ENCODE results near the gene OSBPL2. TPM values are rescaled to one million over a fixed set of nuclear protein-coding genes. Genes with fewer than 3 reads are reported as not detected.

OSBPL2 gene
- total RNA-seq, 1 experiment from 2014 or later, result 21.9 TPM

GRCh38 chr20:62322492-62323041, 84.2 kb downstream of the OSBPL2 start:
- no peak for DNase-seq
- peaks cover 44% of the 10 kb centered on the region for H3K36me3 ChIP-seq (replicated peaks; ENCODE audit: control insufficient read depth, insufficient read depth, low read length)
- no peak overlapping the region for H3K4me3 ChIP-seq (ENCODE audit: insufficient read depth, low read depth, low read length)
- no peaks in the 10 kb centered on the region for H3K27me3 ChIP-seq (ENCODE audit: control insufficient read depth, insufficient read depth, low read length)

- no peak for DNase-seq
- Histone ChIP-seq H3K27me3 (ENCODE audit: control insufficient read depth, insufficient read depth, low read length) (no peaks in the 10 kb centered on the region), H3K4me3 (ENCODE audit: insufficient read depth, low read depth, low read length) (no peak overlapping the region), H3K36me3 (replicated peaks; ENCODE audit: control insufficient read depth, insufficient read depth, low read length) (peaks cover 45% of the 10 kb centered on the region)
Observed at GRCh38 chr20:62323146-62323979, 85.0 kb downstream of the OSBPL2 start.

GRCh38 chr20:62323980-62324906, 85.9 kb downstream of the OSBPL2 start:
- peaks cover 48% of the 10 kb centered on the region for H3K36me3 ChIP-seq (replicated peaks; ENCODE audit: control insufficient read depth, insufficient read depth, low read length)
- no peaks in the 10 kb centered on the region for H3K27me3 ChIP-seq (ENCODE audit: control insufficient read depth, insufficient read depth, low read length)
- DNase-seq, result no peak
- no peak overlapping the region for H3K4me3 ChIP-seq (ENCODE audit: insufficient read depth, low read depth, low read length)

GRCh38 chr20:62325172-62325905, 87.0 kb downstream of the OSBPL2 start:
- Histone ChIP-seq H3K4me3 (ENCODE audit: insufficient read depth, low read depth, low read length) (no peak overlapping the region), H3K36me3 (replicated peaks; ENCODE audit: control insufficient read depth, insufficient read depth, low read length) (peaks cover 51% of the 10 kb centered on the region), H3K27me3 (ENCODE audit: control insufficient read depth, insufficient read depth, low read length) (no peaks in the 10 kb centered on the region)
- DNase-seq, result no peak

- Histone ChIP-seq H3K27me3 (ENCODE audit: control insufficient read depth, insufficient read depth, low read length) (no peaks in the 10 kb centered on the region), H3K4me3 (ENCODE audit: insufficient read depth, low read depth, low read length) (no peak overlapping the region), H3K36me3 (replicated peaks; ENCODE audit: control insufficient read depth, insufficient read depth, low read length) (peaks cover 53% of the 10 kb centered on the region)
- DNase-seq, result no peak
Observed at GRCh38 chr20:62326559-62326958, 88.2 kb downstream of the OSBPL2 start.

GRCh38 chr20:62326959-62327725, 88.8 kb downstream of the OSBPL2 start:
- H3K36me3 ChIP-seq (replicated peaks; ENCODE audit: control insufficient read depth, insufficient read depth, low read length), result peaks cover 54% of the 10 kb centered on the region
- DNase-seq, result no peak
- no peak overlapping the region for H3K4me3 ChIP-seq (ENCODE audit: insufficient read depth, low read depth, low read length)
- no peaks in the 10 kb centered on the region for H3K27me3 ChIP-seq (ENCODE audit: control insufficient read depth, insufficient read depth, low read length)

- no peaks in the 10 kb centered on the region for H3K27me3 ChIP-seq (ENCODE audit: control insufficient read depth, insufficient read depth, low read length)
- H3K36me3 ChIP-seq (replicated peaks; ENCODE audit: control insufficient read depth, insufficient read depth, low read length), result peaks cover 54% of the 10 kb centered on the region
- no peak for DNase-seq
- H3K4me3 ChIP-seq (ENCODE audit: insufficient read depth, low read depth, low read length), result no peak overlapping the region
Observed at GRCh38 chr20:62327726-62328495, 89.6 kb downstream of the OSBPL2 start.

GRCh38 chr20:62328684-62329388, 90.5 kb downstream of the OSBPL2 start:
- no peaks in the 10 kb centered on the region for H3K27me3 ChIP-seq (ENCODE audit: control insufficient read depth, insufficient read depth, low read length)
- DNase-seq, result no peak
- H3K36me3 ChIP-seq (replicated peaks; ENCODE audit: control insufficient read depth, insufficient read depth, low read length), result peaks cover 56% of the 10 kb centered on the region
- H3K4me3 ChIP-seq (ENCODE audit: insufficient read depth, low read depth, low read length), result no peak overlapping the region

- Histone ChIP-seq H3K36me3 (replicated peaks; ENCODE audit: control insufficient read depth, insufficient read depth, low read length) (peaks cover 51% of the 10 kb centered on the region), H3K27me3 (ENCODE audit: control insufficient read depth, insufficient read depth, low read length) (no peaks in the 10 kb centered on the region), H3K4me3 (ENCODE audit: insufficient read depth, low read depth, low read length) (no peak overlapping the region)
- DNase-seq, result no peak
Observed at GRCh38 chr20:62329389-62330377, 91.4 kb downstream of the OSBPL2 start.

GRCh38 chr20:62330576-62331317, 92.4 kb downstream of the OSBPL2 start:
- no peak for DNase-seq
- H3K27me3 ChIP-seq (ENCODE audit: control insufficient read depth, insufficient read depth, low read length), result no peaks in the 10 kb centered on the region
- no peak overlapping the region for H3K4me3 ChIP-seq (ENCODE audit: insufficient read depth, low read depth, low read length)
- peaks cover 43% of the 10 kb centered on the region for H3K36me3 ChIP-seq (replicated peaks; ENCODE audit: control insufficient read depth, insufficient read depth, low read length)

- Histone ChIP-seq H3K36me3 (replicated peaks; ENCODE audit: control insufficient read depth, insufficient read depth, low read length) (peaks cover 44% of the 10 kb centered on the region), H3K27me3 (ENCODE audit: control insufficient read depth, insufficient read depth, low read length) (no peaks in the 10 kb centered on the region), H3K4me3 (ENCODE audit: insufficient read depth, low read depth, low read length) (no peak overlapping the region)
- no peak for DNase-seq
Observed at GRCh38 chr20:62331347-62331746, 93.0 kb downstream of the OSBPL2 start.

Data from H7 (cell line).